Retinal pigment epithelial cell (primary cell): Measurements from ENCODE around the gene EPB41L5.
"Not testable (repeated sequence)": the region's sequence is repeated elsewhere in the genome, so short reads cannot be mapped to it uniquely, and the experiment has no call there.

Experiments used
- DNase-seq: peaks from one replicate; pipeline ENCODE4 v3.0.0-alpha.2; 2010; ENCODE audit warnings: low read depth
- H3K4me3 ChIP-seq: 2 replicates; pipeline ENCODE4 v1.5.1; 2011; ENCODE audit warnings: mild to moderate bottlenecking, low read length, control low read depth, moderate library complexity
- CTCF ChIP-seq: conservative IDR thresholded peaks from 2 replicates; pipeline ENCODE4 v1.5.1; 2011; ENCODE audit warnings: low read depth, low read length, control low read depth, inconsistent platforms

The EPB41L5 gene

DNA sequence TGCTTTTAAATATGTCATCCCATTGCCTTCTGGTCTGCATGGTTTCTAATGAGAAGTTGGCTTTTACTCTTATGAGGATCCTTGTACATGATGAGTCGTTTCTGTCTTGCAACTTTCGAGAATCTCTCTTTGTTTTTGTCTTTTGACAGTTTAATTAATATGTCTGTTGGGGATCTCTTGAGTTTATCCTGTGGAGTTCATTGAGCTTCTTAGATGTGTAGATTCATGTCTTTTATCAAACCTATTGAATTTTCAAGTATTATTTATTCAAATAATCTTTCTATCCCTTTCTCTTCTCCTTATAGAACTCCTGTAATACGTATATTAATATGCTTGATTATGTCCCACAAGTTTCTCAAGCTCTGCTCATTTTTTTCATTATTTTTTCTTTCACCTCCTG, 142.4 kb downstream of the EPB41L5 start:
- no peak for TF ChIP-seq CTCF
- no peak overlapping the region for H3K4me3 ChIP-seq
- DNase-seq, result no peak

DNA sequence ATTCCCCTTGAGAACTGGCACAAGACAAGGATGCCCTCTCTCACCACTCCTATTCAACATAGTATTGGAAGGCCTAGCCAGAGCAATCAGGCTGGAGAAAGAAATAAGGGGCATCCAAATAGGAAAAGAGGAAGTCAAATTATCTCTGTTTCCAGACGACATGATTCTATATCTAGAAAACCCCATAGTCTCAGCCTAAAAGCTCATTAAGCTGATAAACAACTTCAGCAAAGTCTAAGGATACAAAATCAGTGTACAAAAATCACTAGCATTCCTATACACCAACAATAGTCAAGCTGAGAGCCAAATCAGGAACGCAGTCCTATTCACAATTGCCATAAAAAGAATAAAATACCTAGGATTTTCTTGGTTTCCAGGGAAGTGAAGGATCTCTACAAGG, 145.8 kb downstream of the EPB41L5 start:
- not testable (repeated sequence) for DNase-seq, H3K4me3 ChIP-seq

DNA sequence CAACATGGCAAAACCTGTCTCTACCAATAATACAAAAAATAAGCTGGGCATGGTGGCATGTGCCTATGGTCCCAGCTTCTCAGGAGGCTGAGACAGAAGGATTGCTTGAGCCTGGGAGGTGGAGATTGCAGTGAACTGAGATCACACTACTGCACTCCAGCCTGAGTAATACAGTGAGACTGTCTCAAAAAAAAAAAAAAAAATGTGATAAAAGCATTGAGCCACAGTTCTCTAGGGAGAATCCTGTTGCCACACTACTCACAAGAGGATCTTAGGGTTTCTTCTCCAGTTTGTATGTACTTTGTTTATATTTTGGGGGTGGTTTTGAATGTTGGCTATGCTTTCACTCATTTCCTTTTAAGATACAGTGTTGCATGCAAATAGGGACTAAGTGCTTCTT, 148.3 kb downstream of the EPB41L5 start:
- no peak for TF ChIP-seq CTCF
- no peak overlapping the region for H3K4me3 ChIP-seq
- DNase-seq, result no peak

- H3K4me3 ChIP-seq, result no peak overlapping the region
- TF ChIP-seq CTCF, result no peak
- DNase-seq, result no peak
Observed at GRCh38 chr2:120162716-120163115, 149.8 kb downstream of the EPB41L5 start.

GRCh38 chr2:120167272-120167671, 154.4 kb downstream of the EPB41L5 start:
- no peak for TF ChIP-seq CTCF
- H3K4me3 ChIP-seq, result no peak overlapping the region
- DNase-seq, result no peak

DNA sequence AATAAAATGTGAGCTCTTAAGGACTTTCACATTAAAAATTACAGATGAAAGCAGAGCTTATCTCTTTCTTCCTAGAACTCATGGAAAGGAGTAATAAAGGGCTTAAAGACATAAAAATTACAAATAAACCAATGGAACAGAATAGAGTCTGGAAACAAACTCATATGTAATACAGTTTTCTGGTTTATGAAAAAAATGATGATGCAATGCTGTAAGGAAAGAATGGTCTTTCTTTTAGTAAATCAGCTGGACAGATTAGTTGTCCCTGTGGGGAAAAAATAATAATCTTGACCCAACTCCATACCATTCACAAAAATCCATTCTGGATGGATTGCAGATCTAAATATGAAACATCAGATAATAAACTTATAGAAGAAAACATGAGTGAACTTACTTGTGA, 156.1 kb downstream of the EPB41L5 start:
- no peak overlapping the region for H3K4me3 ChIP-seq
- TF ChIP-seq CTCF, result no peak
- no peak for DNase-seq

DNA sequence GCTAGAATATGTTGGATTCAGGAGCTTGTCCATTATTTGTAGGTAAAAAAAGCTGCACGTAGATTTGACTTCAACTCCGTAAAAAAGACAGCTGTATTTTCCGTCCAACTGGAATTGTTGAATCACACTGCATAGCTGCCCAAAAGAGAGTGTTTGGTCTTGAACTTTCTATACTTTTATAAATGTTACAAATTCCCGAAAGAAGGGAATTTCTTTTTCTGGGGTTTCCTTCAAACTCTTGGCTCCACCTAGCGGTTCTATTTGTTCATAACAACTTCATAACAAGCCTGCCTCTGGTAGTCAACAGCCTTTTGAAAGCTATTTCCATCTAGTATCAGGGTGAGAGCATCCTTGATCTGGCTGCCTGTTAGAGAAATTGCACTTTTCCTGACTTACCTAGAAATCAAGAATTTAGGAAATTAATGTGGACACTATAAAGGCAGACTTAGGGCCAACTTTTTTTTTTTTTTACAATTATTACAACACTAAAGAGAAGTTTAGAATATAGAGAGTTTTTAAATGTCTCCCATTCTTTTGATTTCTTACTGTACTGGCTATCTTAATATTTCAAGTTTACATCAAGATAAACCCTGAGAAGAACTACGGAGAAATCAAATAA, 162.2 kb downstream of the EPB41L5 start:
- H3K4me3 ChIP-seq, result no peak overlapping the region
- peak; percentile 10 for DNase-seq
- TF ChIP-seq CTCF, result peak; percentile 68

GRCh38 chr2:120176526-120176925, 163.6 kb downstream of the EPB41L5 start:
- no peak overlapping the region for H3K4me3 ChIP-seq
- TF ChIP-seq CTCF, result no peak
- DNase-seq, result no peak
